Activated T-helper 2 cell treated with anti-CD3 and anti-CD28 coated beads, Interferon-gamma antibody, Interleukin-2, Interleukin-4, amounts not matched to agents 10 μg/mL and 5 μg/mL and 100 μg/mL, durations not matched to agents 14 hours and 24 hours and 36 hours (primary cell): Measurements from ENCODE around the gene RGS4. TPM values are rescaled to one million over a fixed set of nuclear protein-coding genes. Genes with fewer than 3 reads are reported as not detected.

Source experiments
- DNase-seq: peaks from one replicate; pipeline ENCODE4 v3.0.0; 2021; ENCODE audit warnings: low spot score
- H3K27ac Mint-ChIP-seq: one replicate; pipeline ENCODE4 v1.8.0; 2021; ENCODE audit warnings: mixed read lengths
- H3K27me3 Mint-ChIP-seq: one replicate; pipeline ENCODE4 v1.8.0; 2021; ENCODE audit warnings: low read depth, mixed read lengths
- H3K36me3 Mint-ChIP-seq: one replicate; pipeline ENCODE4 v1.8.0; 2021; ENCODE audit warnings: low read depth, mixed read lengths
- H3K4me1 Mint-ChIP-seq: one replicate; pipeline ENCODE4 v1.8.0; 2021; ENCODE audit warnings: low read depth, mixed read lengths
- H3K4me3 Mint-ChIP-seq: one replicate; pipeline ENCODE4 v1.8.0; 2021; ENCODE audit warnings: low read depth, mild to moderate bottlenecking, moderate library complexity, mixed read lengths
- H3K9me3 Mint-ChIP-seq: one replicate; pipeline ENCODE4 v1.8.0; 2021; ENCODE audit warnings: mixed read lengths
- intact Hi-C: fragments of 100-400 bp; cut with micrococcal nuclease; formaldehyde crosslinking; loops from one replicate; pipeline ENCODE4 v1.15.1; 2023
- total RNA-seq: library from RNA; stranded (reverse); gene quantifications from 2 replicates; pipeline ENCODE4 v1.2.3, GENCODE V29; 2022

RGS4 gene
- total RNA-seq, result not detected in 2 replicates

GRCh38 chr1:163069142-163069541, at the start of gene RGS4:
Gene RGS4 (plus strand): TSS chr1:163069361. CDS start chr1:163069485, 124 bp downstream.
- no peak within 1 kb of the TSS for H3K27ac Mint-ChIP-seq
- peaks cover 37% of the 10 kb centered on the region for H3K27me3 Mint-ChIP-seq
- DNase-seq, result no peak
- intact Hi-C loops, result no loop called here
- no peaks in the 10 kb centered on the region for H3K4me1 Mint-ChIP-seq
- no peaks in the 10 kb centered on the region for H3K9me3 Mint-ChIP-seq
- no peak within 1 kb of the TSS for H3K4me3 Mint-ChIP-seq
- no peaks in the 10 kb centered on the region for H3K36me3 Mint-ChIP-seq

GRCh38 chr1:163022129-163022528, 47.0 kb upstream of the RGS4 start:
- Mint-ChIP-seq H3K27me3 (no peaks in the 10 kb centered on the region), H3K4me1 (no peaks in the 10 kb centered on the region), H3K36me3 (no peaks in the 10 kb centered on the region), H3K27ac (no peak overlapping the region), H3K4me3 (no peak overlapping the region), H3K9me3 (peaks cover 12% of the 10 kb centered on the region)
- intact Hi-C loops, result no loop called here
- no peak for DNase-seq

- Mint-ChIP-seq H3K4me1 (no peaks in the 10 kb centered on the region), H3K27ac (no peak overlapping the region), H3K36me3 (no peaks in the 10 kb centered on the region), H3K4me3 (no peak overlapping the region), H3K27me3 (peaks cover 2% of the 10 kb centered on the region), H3K9me3 (peaks cover 5% of the 10 kb centered on the region)
- no peak for DNase-seq
- intact Hi-C loops, result no loop called here
Observed at GRCh38 chr1:163027610-163028009, 41.6 kb upstream of the RGS4 start.

- Mint-ChIP-seq H3K4me3 (no peak overlapping the region), H3K9me3 (no peaks in the 10 kb centered on the region), H3K27ac (no peak overlapping the region), H3K27me3 (peaks cover 2% of the 10 kb centered on the region), H3K36me3 (no peaks in the 10 kb centered on the region), H3K4me1 (no peaks in the 10 kb centered on the region)
- DNase-seq, result no peak
- intact Hi-C loops, result no loop called here
Observed at GRCh38 chr1:163029901-163030300, 39.3 kb upstream of the RGS4 start.

- DNase-seq, result no peak
- Mint-ChIP-seq H3K27me3 (peaks cover 2% of the 10 kb centered on the region), H3K27ac (no peak overlapping the region), H3K36me3 (no peaks in the 10 kb centered on the region), H3K4me3 (no peak overlapping the region), H3K4me1 (no peaks in the 10 kb centered on the region), H3K9me3 (no peaks in the 10 kb centered on the region)
- intact Hi-C loops, result no loop called here
Observed at GRCh38 chr1:163035446-163036249, 33.5 kb upstream of the RGS4 start.

- peaks cover 2% of the 10 kb centered on the region for H3K27me3 Mint-ChIP-seq
- H3K4me3 Mint-ChIP-seq, result no peak overlapping the region
- H3K36me3 Mint-ChIP-seq, result no peaks in the 10 kb centered on the region
- intact Hi-C loops, result no loop called here
- H3K27ac Mint-ChIP-seq, result no peak overlapping the region
- DNase-seq, result no peak
- H3K4me1 Mint-ChIP-seq, result no peaks in the 10 kb centered on the region
- H3K9me3 Mint-ChIP-seq, result no peaks in the 10 kb centered on the region
Observed at GRCh38 chr1:163036671-163037070, 32.5 kb upstream of the RGS4 start.

- H3K9me3 Mint-ChIP-seq, result no peaks in the 10 kb centered on the region
- H3K27ac Mint-ChIP-seq, result no peak overlapping the region
- H3K36me3 Mint-ChIP-seq, result no peaks in the 10 kb centered on the region
- intact Hi-C loops, result no loop called here
- H3K27me3 Mint-ChIP-seq, result no peaks in the 10 kb centered on the region
- DNase-seq, result no peak
- no peak overlapping the region for H3K4me3 Mint-ChIP-seq
- no peaks in the 10 kb centered on the region for H3K4me1 Mint-ChIP-seq
Observed at GRCh38 chr1:163038928-163039706, 30.0 kb upstream of the RGS4 start.

- Mint-ChIP-seq H3K27me3 (no peaks in the 10 kb centered on the region), H3K4me3 (no peak overlapping the region), H3K9me3 (no peaks in the 10 kb centered on the region), H3K27ac (no peak overlapping the region), H3K36me3 (no peaks in the 10 kb centered on the region), H3K4me1 (no peaks in the 10 kb centered on the region)
- no peak for DNase-seq
- intact Hi-C loops, result no loop called here
Observed at GRCh38 chr1:163039707-163040093, 29.5 kb upstream of the RGS4 start.

- no peak for DNase-seq
- H3K27me3 Mint-ChIP-seq, result no peaks in the 10 kb centered on the region
- no peaks in the 10 kb centered on the region for H3K36me3 Mint-ChIP-seq
- no peaks in the 10 kb centered on the region for H3K4me1 Mint-ChIP-seq
- no peak overlapping the region for H3K27ac Mint-ChIP-seq
- H3K9me3 Mint-ChIP-seq, result no peaks in the 10 kb centered on the region
- intact Hi-C loops, result no loop called here
- no peak overlapping the region for H3K4me3 Mint-ChIP-seq
Observed at GRCh38 chr1:163046071-163046470, 23.1 kb upstream of the RGS4 start.

- Mint-ChIP-seq H3K36me3 (no peaks in the 10 kb centered on the region), H3K4me3 (no peak overlapping the region), H3K27ac (no peak overlapping the region)
Observed at GRCh38 chr1:163047951-163048659, 21.1 kb upstream of the RGS4 start.

GRCh38 chr1:163048869-163049268, 20.3 kb upstream of the RGS4 start:
- Mint-ChIP-seq H3K27ac (no peak overlapping the region), H3K9me3 (no peaks in the 10 kb centered on the region), H3K27me3 (no peaks in the 10 kb centered on the region), H3K4me3 (no peak overlapping the region), H3K36me3 (no peaks in the 10 kb centered on the region), H3K4me1 (no peaks in the 10 kb centered on the region)
- DNase-seq, result no peak
- intact Hi-C loops, result no loop called here

More at GRCh38 chr1:163047951-163048659, 21.1 kb upstream of the RGS4 start:
- no peak for DNase-seq
- intact Hi-C loops, result no loop called here
- Mint-ChIP-seq H3K9me3 (no peaks in the 10 kb centered on the region), H3K4me1 (no peaks in the 10 kb centered on the region), H3K27me3 (no peaks in the 10 kb centered on the region)

GRCh38 chr1:163049296-163049695, 19.9 kb upstream of the RGS4 start:
- Mint-ChIP-seq H3K27me3 (no peaks in the 10 kb centered on the region), H3K4me1 (no peaks in the 10 kb centered on the region), H3K27ac (no peak overlapping the region), H3K36me3 (no peaks in the 10 kb centered on the region), H3K9me3 (no peaks in the 10 kb centered on the region), H3K4me3 (no peak overlapping the region)
- DNase-seq, result no peak
- intact Hi-C loops, result no loop called here

- Mint-ChIP-seq H3K27me3 (peaks cover 4% of the 10 kb centered on the region), H3K36me3 (no peaks in the 10 kb centered on the region), H3K27ac (no peak overlapping the region), H3K4me1 (no peaks in the 10 kb centered on the region), H3K4me3 (no peak overlapping the region), H3K9me3 (no peaks in the 10 kb centered on the region)
- DNase-seq, result no peak
- intact Hi-C loops, result no loop called here
Observed at GRCh38 chr1:163050496-163050895, 18.7 kb upstream of the RGS4 start.
